Endothelial cell of umbilical vein (primary cell): Measurements from ENCODE around the gene GSX2. TPM values are rescaled to one million over a fixed set of nuclear protein-coding genes. Genes with fewer than 3 reads are reported as not detected.

Experiments used
- BruUV-seq: library from RNA; stranded (reverse); fragments of 400-500 nt; replicated peaks from 2 replicates; lab custom pipeline; 2021; lab: Mats Ljungman, UMichigan
- CTCF ChIA-PET: fragments of 300-600, 350-600 bp; sonication (Branson Sonifier 250); formaldehyde crosslinking; loops from one replicate; lab custom pipeline; 2021; ENCODE audit warnings: antibody characterized with exemption, inconsistent platforms; lab: Charles Lee
- POLR2A ChIA-PET: fragments of 300-600, 350-600 bp; sonication (Branson Sonifier 250); formaldehyde crosslinking; loops from one replicate; lab custom pipeline; 2021; ENCODE audit warnings: antibody characterized with exemption, inconsistent platforms; lab: Charles Lee
- DNase-seq: peaks from one replicate; pipeline ENCODE4 v3.0.0-alpha.2; 2011; ENCODE audit warnings: low read depth, low spot score
- FAIRE-seq: peaks from 2 replicates; lab custom pipeline; 2011; peaks lifted over from hg19 to GRCh38; lab: Jason Lieb, UNC
- H2AFZ ChIP-seq: 2 replicates; pipeline ENCODE4 v1.6.0; 2012; ENCODE audit warnings: low read depth, low read length, control low read depth, inconsistent platforms
- H3K27ac ChIP-seq: 2 replicates; pipeline ENCODE4 v1.5.1; 2011; ENCODE audit warnings: low read depth, mild to moderate bottlenecking, control low read depth, low read length, moderate library complexity; ENCODE audit not compliant: insufficient read depth
- H3K27me3 ChIP-seq, 2 experiments: 2 replicates each; pipeline versions ENCODE4 v1.6.0 to v1.6.1; 2011; ENCODE audit warnings: low read length in 2 of 2, mixed read lengths in 1 of 2; ENCODE audit not compliant: control insufficient read depth in 2 of 2, insufficient read depth in 2 of 2
- H3K36me3 ChIP-seq, 2 experiments: 2 replicates in 1 of 2; 3 replicates in 1 of 2; pipeline ENCODE4 v1.5.1; 2011; ENCODE audit warnings: low read length in 2 of 2, mild to moderate bottlenecking in 1 of 2, moderate library complexity in 1 of 2; ENCODE audit not compliant: control insufficient read depth in 2 of 2, insufficient read depth in 2 of 2; ENCODE audit errors: extremely low read depth in 1 of 2
- H3K4me1 ChIP-seq: 3 replicates; pipeline ENCODE4 v1.5.1; 2011; ENCODE audit warnings: mild to moderate bottlenecking, low read length; ENCODE audit not compliant: control insufficient read depth, insufficient read depth; ENCODE audit errors: extremely low read depth
- H3K4me2 ChIP-seq: 2 replicates; pipeline ENCODE4 v1.6.1; 2011; ENCODE audit warnings: low read length, control low read depth, mixed read lengths; ENCODE audit not compliant: insufficient read depth
- H3K4me3 ChIP-seq, 3 experiments: fragments of 200-600 bp in 1 of 3; sonication (generic), shearing (Covaris generic) in 1 of 3; replicated peaks in 1 of 3; 2 replicates each; pipeline ENCODE4 v1.5.1; 2011 to 2016; ENCODE audit warnings: control low read depth in 3 of 3, low read length in 3 of 3, mild to moderate bottlenecking in 2 of 3, inconsistent platforms in 1 of 3, low read depth in 1 of 3, moderate library complexity in 1 of 3; ENCODE audit not compliant: insufficient read depth in 1 of 3
- H3K79me2 ChIP-seq: 2 replicates; pipeline ENCODE4 v1.6.0; 2012; ENCODE audit warnings: low read length, inconsistent platforms; ENCODE audit not compliant: control insufficient read depth, insufficient read depth
- H3K9ac ChIP-seq: replicated peaks from 2 replicates; pipeline ENCODE3; 2011; ENCODE audit warnings: low read length, control low read depth; ENCODE audit not compliant: insufficient read depth; ENCODE audit errors: extremely low read depth
- H3K9me1 ChIP-seq: replicated peaks from 3 replicates; pipeline ENCODE4 v1.6.0; 2011; ENCODE audit warnings: mild to moderate bottlenecking, low read length; ENCODE audit not compliant: control insufficient read depth, insufficient read depth; ENCODE audit errors: extremely low read depth
- H3K9me3 ChIP-seq: replicated peaks from 2 replicates; pipeline ENCODE4 v1.5.1; 2012; ENCODE audit warnings: low read length, inconsistent platforms; ENCODE audit not compliant: control insufficient read depth, insufficient read depth
- H4K20me1 ChIP-seq: replicated peaks from 2 replicates; pipeline ENCODE3; 2011; ENCODE audit warnings: mild to moderate bottlenecking, low read length; ENCODE audit not compliant: control insufficient read depth, insufficient read depth; ENCODE audit errors: extremely low read depth
- EZH2 ChIP-seq: IDR thresholded peaks from 2 replicates; pipeline ENCODE4 v1.6.1; 2012; ENCODE audit warnings: borderline replicate concordance, low read depth, mild to moderate bottlenecking, moderate library complexity, low read length, inconsistent platforms; ENCODE audit not compliant: severe bottlenecking
- FOS ChIP-seq: IDR thresholded peaks from 2 replicates; pipeline ENCODE4 v1.6.1; 2011; ENCODE audit warnings: mild to moderate bottlenecking, low read length, moderate library complexity, borderline replicate concordance; ENCODE audit not compliant: insufficient read depth
- GATA2 ChIP-seq: IDR thresholded peaks from 2 replicates; pipeline ENCODE4 v1.7.0; 2011; ENCODE audit warnings: low read depth, mild to moderate bottlenecking, moderate library complexity, mixed read lengths, low read length; ENCODE audit not compliant: insufficient read length, insufficient read depth
- JUN ChIP-seq: IDR thresholded peaks from 2 replicates; pipeline ENCODE4 v1.6.1; 2011; ENCODE audit warnings: borderline replicate concordance, low read depth; ENCODE audit not compliant: insufficient read length, insufficient read depth
- MYC ChIP-seq: IDR thresholded peaks from one replicate; pipeline ENCODE4 v1.6.1; 2011; ENCODE audit warnings: mild to moderate bottlenecking, low read depth, low read length
- POLR2A ChIP-seq: IDR thresholded peaks from 2 replicates; pipeline ENCODE4 v1.6.1; 2012; ENCODE audit warnings: low read depth, mild to moderate bottlenecking, control low read depth, low read length
- POLR2AphosphoS5 ChIP-seq: IDR thresholded peaks from 2 replicates; pipeline ENCODE4 v1.6.1; 2012; ENCODE audit warnings: low read depth, mild to moderate bottlenecking, control low read depth, low read length, moderate library complexity; ENCODE audit not compliant: insufficient read depth
- dilution Hi-C: fragments of 300-500 bp; cut with MboI; formaldehyde crosslinking; loops from one replicate; pipeline ENCODE4 v1.15.0; 2019; ENCODE audit warnings: low sequenced_read_pairs; ENCODE audit not compliant: extremely low pct_ligation_motif_present
- intact Hi-C: fragments of 100-400 bp; cut with micrococcal nuclease; formaldehyde crosslinking; loops from one replicate; pipeline ENCODE4 v1.10.0; 2022
- polyA plus RNA-seq, 4 experiments: library from polyadenylated mRNA; depleted of rRNA in 3 of 4; stranded (reverse) in 3 of 4; unstranded in 1 of 4; fragments of >200 nt; gene quantifications; 2 replicates each; pipeline versions ENCODE4 v1.2.1 to v1.2.3, GENCODE V29; 2011 to 2012; ENCODE audit warnings: missing spikeins in 1 of 4
- total RNA-seq: library from RNA; stranded (reverse); gene quantifications from 2 replicates; pipeline ENCODE4 v1.2.3, GENCODE V29; 2021
- TF ChIP-seq, protein P1 (sequence below), 2 donors: IDR thresholded peaks; 1 replicate in 1 of 2; 2 replicates in 1 of 2; pipeline ENCODE4 v1.5.1; 2011; ENCODE audit warnings: low read length in 2 of 2, mild to moderate bottlenecking in 2 of 2, moderate library complexity in 2 of 2, control low read depth in 1 of 2, inconsistent platforms in 1 of 2, low read depth in 1 of 2; ENCODE audit not compliant: insufficient read depth in 1 of 2; ENCODE audit errors: extremely low read depth in 1 of 2
- TF ChIP-seq, protein P2 (sequence below): IDR thresholded peaks from 2 replicates; pipeline ENCODE4 v1.6.1; 2011; ENCODE audit not compliant: insufficient read depth, insufficient read length

The GSX2 gene
- total and polyA plus RNA-seq, 2 donors (not counting 3 experiments of a cell fraction or from before 2014, with no cell fraction given): not detected

DNA sequence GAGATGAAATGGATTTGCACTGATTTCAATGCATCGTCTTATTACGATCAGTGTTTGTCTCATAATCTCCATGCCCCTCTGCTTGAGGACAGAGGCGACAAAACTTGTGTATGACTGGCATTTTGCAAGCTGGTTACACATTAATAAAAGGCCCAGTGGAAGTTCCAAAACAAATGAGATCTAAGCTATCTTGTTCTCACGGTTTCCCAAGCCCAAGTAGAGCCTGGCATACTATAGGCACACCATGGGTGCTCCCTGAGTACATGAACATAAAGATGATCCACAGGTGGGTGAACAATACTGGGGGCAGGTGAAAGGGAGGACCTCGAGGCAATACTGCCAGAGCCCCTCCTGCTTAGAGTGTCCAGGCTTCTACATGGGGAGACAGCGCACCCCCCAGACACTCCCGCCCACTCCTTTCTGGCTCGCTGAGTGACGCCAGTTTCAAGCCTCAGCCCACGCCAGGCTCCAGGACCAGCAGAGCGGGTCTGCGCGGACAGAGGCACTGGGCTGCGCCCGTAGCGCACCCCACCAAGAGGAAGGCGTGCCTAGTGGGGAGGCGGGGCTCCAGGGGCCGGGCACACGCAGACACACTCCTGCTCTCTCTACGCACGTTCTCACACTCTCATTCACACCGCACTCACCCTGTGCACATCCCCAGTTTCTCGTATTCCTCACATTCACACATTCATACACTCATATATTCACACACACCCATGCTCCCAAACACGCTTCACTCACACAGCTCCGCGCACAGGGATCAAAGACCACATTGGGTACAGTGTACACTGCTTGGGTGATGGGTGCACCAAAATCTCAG lies 8.9 kb upstream of the GSX2 start:
- intact Hi-C loops: loop anchor here (1.0 kb wide), 1 partner anchor 9 kb away; no protein-coding TSS in a partner anchor
- peak; percentile 32 for DNase-seq

More for the DNA sequence above, 8.9 kb upstream of the GSX2 start:
- no peak overlapping the region for H3K9ac ChIP-seq
- H2AFZ ChIP-seq: peak overlapping the region; percentile 32
- peak overlapping the region; percentile 1 to 46 (median 41) for H3K4me3 ChIP-seq
- no peaks in the 10 kb centered on the region for H3K79me2 ChIP-seq
- H3K9me1 ChIP-seq: no peaks in the 10 kb centered on the region
- no TSS peak for BruUV-seq
- no peak for FAIRE-seq
- TF ChIP-seq EZH2 (no peak), MYC (no peak), GATA2 (no peak), JUN (no peak), POLR2AphosphoS5 (no peak), POLR2A (no peak), FOS (no peak)
- TF ChIP-seq, protein P1, sequence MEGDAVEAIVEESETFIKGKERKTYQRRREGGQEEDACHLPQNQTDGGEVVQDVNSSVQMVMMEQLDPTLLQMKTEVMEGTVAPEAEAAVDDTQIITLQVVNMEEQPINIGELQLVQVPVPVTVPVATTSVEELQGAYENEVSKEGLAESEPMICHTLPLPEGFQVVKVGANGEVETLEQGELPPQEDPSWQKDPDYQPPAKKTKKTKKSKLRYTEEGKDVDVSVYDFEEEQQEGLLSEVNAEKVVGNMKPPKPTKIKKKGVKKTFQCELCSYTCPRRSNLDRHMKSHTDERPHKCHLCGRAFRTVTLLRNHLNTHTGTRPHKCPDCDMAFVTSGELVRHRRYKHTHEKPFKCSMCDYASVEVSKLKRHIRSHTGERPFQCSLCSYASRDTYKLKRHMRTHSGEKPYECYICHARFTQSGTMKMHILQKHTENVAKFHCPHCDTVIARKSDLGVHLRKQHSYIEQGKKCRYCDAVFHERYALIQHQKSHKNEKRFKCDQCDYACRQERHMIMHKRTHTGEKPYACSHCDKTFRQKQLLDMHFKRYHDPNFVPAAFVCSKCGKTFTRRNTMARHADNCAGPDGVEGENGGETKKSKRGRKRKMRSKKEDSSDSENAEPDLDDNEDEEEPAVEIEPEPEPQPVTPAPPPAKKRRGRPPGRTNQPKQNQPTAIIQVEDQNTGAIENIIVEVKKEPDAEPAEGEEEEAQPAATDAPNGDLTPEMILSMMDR (IDR thresholded peaks at IDR 0.05; ENCODE audit: extremely low read depth in 1 of 2, insufficient read depth in 1 of 2, low read depth in 1 of 2, low read length in 2 of 2): no peak
- TF ChIP-seq, protein P2, sequence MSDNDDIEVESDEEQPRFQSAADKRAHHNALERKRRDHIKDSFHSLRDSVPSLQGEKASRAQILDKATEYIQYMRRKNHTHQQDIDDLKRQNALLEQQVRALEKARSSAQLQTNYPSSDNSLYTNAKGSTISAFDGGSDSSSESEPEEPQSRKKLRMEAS: no peak
- H3K4me2 ChIP-seq: peak overlapping the region; percentile 63
- ChIA-PET POLR2A (interaction anchor here (1.3 kb wide), 1 partner anchor 28 kb away, joined by 3 read pairs; no protein-coding TSS in a partner anchor), CTCF (no interaction called here)
- peaks cover 5% of the 10 kb centered on the region for H3K4me1 ChIP-seq
- no peaks in the 10 kb centered on the region for H4K20me1 ChIP-seq
- H3K27me3 ChIP-seq: peaks cover 20 to 25% of the 10 kb centered on the region in 2 experiments
- H3K27ac ChIP-seq: no peak overlapping the region
- dilution Hi-C loops: no loop called here
- no peaks in the 10 kb centered on the region for H3K36me3 ChIP-seq
- H3K9me3 ChIP-seq: no peaks in the 10 kb centered on the region
